ENCODE results near the gene APP. TPM values are rescaled to one million over a fixed set of nuclear protein-coding genes. Genes with fewer than 3 reads are reported as not detected.

APP gene
- total and polyA plus RNA-seq, 10 of the 15 experiments (the other 5 are each of a cell fraction or from before 2014, with no cell fraction given): 8.8 to 94.9 (median 51.0) TPM

- TF ChIP-seq ELK1 (IDR thresholded peaks at IDR 0.05; ENCODE audit: low read depth, low read length): no peak
- no peak for TF ChIP-seq NBN (IDR thresholded peaks at IDR 0.05)
- TF ChIP-seq SUZ12 (IDR thresholded peaks at IDR 0.05; ENCODE audit: unreplicated experiment): no peak
- TF ChIP-seq TBL1XR1 (IDR thresholded peaks at IDR 0.05; ENCODE audit: low read depth, low read length): no peak
- no peak for TF ChIP-seq SMAD1 (IDR thresholded peaks at IDR 0.05; ENCODE audit: low read depth, partially characterized antibody)
Observed at GRCh38 chr21:25986928-25987327, 183.6 kb downstream of the APP start (continued).

- RAD21 ChIA-PET (ENCODE audit: unreplicated experiment): no interaction called here
- SMC1A ChIA-PET (ENCODE audit: uncharacterized antibody, unreplicated experiment): no interaction called here
- no TSS peak for BruUV-seq (replicated peaks)
- no peak for DNase-seq (ENCODE audit: low read depth, low spot score)
- in situ Hi-C loops (cut with MboI) (no loop called here), intact Hi-C loops (cut with micrococcal nuclease; ENCODE audit: unreplicated experiment) (no loop called here)
- POLR2A ChIA-PET: no interaction called here
- H3K27ac ChIP-seq (ENCODE audit: control insufficient read depth, insufficient read depth): no peak overlapping the region
- no peaks in the 10 kb centered on the region for H3K79me2 ChIP-seq (ENCODE audit: control insufficient read depth, insufficient read depth, low read length)
- FAIRE-seq: no peak
- no peak for TF ChIP-seq YY1 (IDR thresholded peaks at IDR 0.05; ENCODE audit: low read depth, low read length)
- no peak for TF ChIP-seq SMAD1 (IDR thresholded peaks at IDR 0.05; ENCODE audit: low read depth, partially characterized antibody)
- no peak for TF ChIP-seq POLR2AphosphoS5 (IDR thresholded peaks at IDR 0.05; ENCODE audit: low read length)
- no peak for TF ChIP-seq SKIL (IDR thresholded peaks at IDR 0.05; ENCODE audit: low read depth, poor library complexity, severe bottlenecking)
- no peaks in the 10 kb centered on the region for H3K9me3 ChIP-seq (replicated peaks; ENCODE audit: control insufficient read depth, insufficient read depth, low read length)
- no peaks in the 10 kb centered on the region for H3K36me3 ChIP-seq (ENCODE audit: control insufficient read depth in 2 of 2, insufficient read depth in 2 of 2, low read length in 1 of 2)
- H3K4me2 ChIP-seq (ENCODE audit: control insufficient read depth, insufficient read depth): no peak overlapping the region
- no peaks in the 10 kb centered on the region for H3K27me3 ChIP-seq (replicated peaks in 1 of 2; ENCODE audit: control insufficient read depth in 2 of 2, insufficient read depth in 2 of 2, low read length in 1 of 2)
- CTCF ChIA-PET: no interaction called here
- no peak overlapping the region for H2AFZ ChIP-seq (ENCODE audit: control insufficient read depth, low read depth, low read length)
- no peak for ATAC-seq
- no peak overlapping the region for H3K4me3 ChIP-seq
- no peaks in the 10 kb centered on the region for H3K4me1 ChIP-seq (ENCODE audit: control insufficient read depth, insufficient read depth, low read length)
- H3K9ac ChIP-seq (ENCODE audit: control insufficient read depth, insufficient read depth, low read length): no peak overlapping the region
- no peaks in the 10 kb centered on the region for H4K20me1 ChIP-seq (ENCODE audit: control insufficient read depth, insufficient read depth)
- 3% methylated on average over 3 of the region's 3 CpGs for WGBS (ENCODE audit: insufficient coverage, insufficient replicate concordance, low lambda C conversion rate, missing lambda C conversion rate)
Observed at GRCh38 chr21:25985990-25986389, 184.6 kb downstream of the APP start.

Data from GM12878 (cell line).